ENCODE measurements around the gene SIGLEC11. TPM values are rescaled to one million over a fixed set of nuclear protein-coding genes. Genes with fewer than 3 reads are reported as not detected.

The SIGLEC11 gene
- total and polyA plus RNA-seq, 2 experiments from 2014 or later: not detected

GRCh38 chr19:49910179-49910578 is 50.8 kb downstream of the SIGLEC11 start:
- no peak overlapping the region for H3K27ac Mint-ChIP-seq
- no peak for ATAC-seq
- Histone ChIP-seq H3K27me3 (ENCODE audit: insufficient read depth) (no peaks in the 10 kb centered on the region), H3K79me2 (replicated peaks; ENCODE audit: insufficient read depth) (peaks cover 18% of the 10 kb centered on the region), H3K36me3 (ENCODE audit: insufficient read depth) (peaks cover 9% of the 10 kb centered on the region; the same call in 1 of the 2 replicates), H4K20me1 (replicated peaks; ENCODE audit: insufficient read depth) (peaks cover 55% of the 10 kb centered on the region), H3F3A (replicated peaks; ENCODE audit: low read depth) (peaks cover 18% of the 10 kb centered on the region; the same call in 1 of the 2 replicates), H3K4me3 (no peak overlapping the region), H3K4me2 (no peak overlapping the region), H2AFZ (no peak overlapping the region), H3K4me1 (ENCODE audit: insufficient read depth) (peaks cover 10% of the 10 kb centered on the region), H3K27ac (ENCODE audit: low read depth) (no peak overlapping the region), H3K9me2 (ENCODE audit: insufficient read depth) (no peaks in the 10 kb centered on the region)
- peaks cover 84% of the 10 kb centered on the region for H3K36me3 Mint-ChIP-seq (ENCODE audit: low read depth)
- H3K4me3 Mint-ChIP-seq: no peak overlapping the region
- H3K9me3 Mint-ChIP-seq: no peaks in the 10 kb centered on the region; the same call in 1 of the 3 replicates
- H3K4me1 Mint-ChIP-seq: peaks cover 20% of the 10 kb centered on the region
- DNase-seq (ENCODE audit: low spot score): no peak
- TF ChIP-seq JUNB (IDR thresholded peaks at IDR 0.05; ENCODE audit: unreplicated experiment): no peak
- no peak for TF ChIP-seq STAT1 (IDR thresholded peaks at IDR 0.05; ENCODE audit: unreplicated experiment)
- TF ChIP-seq CREB1 (CRISPR knock-in tag; IDR thresholded peaks at IDR 0.05; ENCODE audit: low read depth): no peak
- TF ChIP-seq POLR2AphosphoS5 (IDR thresholded peaks at IDR 0.05; ENCODE audit: low read depth): no peak
- TF ChIP-seq ZNF331 (CRISPR knock-in tag; IDR thresholded peaks at IDR 0.05; ENCODE audit: low read depth): no peak
- H3K27me3 Mint-ChIP-seq (ENCODE audit: insufficient read depth, low read depth, poor library complexity): peaks cover 26% of the 10 kb centered on the region

GRCh38 chr19:49908480-49909420 is 52.2 kb downstream of the SIGLEC11 start:
- no peak for ATAC-seq
- peaks cover 10% of the 10 kb centered on the region for H3K4me1 ChIP-seq (ENCODE audit: insufficient read depth)

More at GRCh38 chr19:49908480-49909420, 52.2 kb downstream of the SIGLEC11 start:
- no peak overlapping the region for H3K4me2 ChIP-seq
- H3K79me2 ChIP-seq (replicated peaks; ENCODE audit: insufficient read depth): peaks cover 5% of the 10 kb centered on the region; the same call in 1 of the 2 replicates
- no peaks in the 10 kb centered on the region for H3K9me2 ChIP-seq (ENCODE audit: insufficient read depth)
- peaks cover 71% of the 10 kb centered on the region for H3K36me3 Mint-ChIP-seq (ENCODE audit: low read depth)
- H3K27me3 ChIP-seq (ENCODE audit: insufficient read depth): no peaks in the 10 kb centered on the region
- H3K36me3 ChIP-seq (ENCODE audit: insufficient read depth): peaks cover 6% of the 10 kb centered on the region; the same call in 1 of the 2 replicates
- no peak overlapping the region for H3K4me3 ChIP-seq
- no peak for DNase-seq (ENCODE audit: low spot score)
- H3K27ac ChIP-seq (ENCODE audit: low read depth): no peak overlapping the region
- peaks cover 20% of the 10 kb centered on the region for H3K4me1 Mint-ChIP-seq
- H3K9me3 Mint-ChIP-seq: no peaks in the 10 kb centered on the region; the same call in 1 of the 3 replicates
- H4K20me1 ChIP-seq (replicated peaks; ENCODE audit: insufficient read depth): peaks cover 42% of the 10 kb centered on the region
- peaks cover 13% of the 10 kb centered on the region; the same call in 1 of the 2 replicates for H3F3A ChIP-seq (replicated peaks; ENCODE audit: low read depth)
- H3K27me3 Mint-ChIP-seq (ENCODE audit: insufficient read depth, low read depth, poor library complexity): peaks cover 24% of the 10 kb centered on the region
- no peak overlapping the region for H3K4me3 Mint-ChIP-seq
- H2AFZ ChIP-seq: no peak overlapping the region
- no peak for TF ChIP-seq NANOG (IDR thresholded peaks at IDR 0.05; ENCODE audit: borderline replicate concordance)
- TF ChIP-seq REST (IDR thresholded peaks at IDR 0.05; ENCODE audit: unreplicated experiment): no peak
- TF ChIP-seq ZNF114 (CRISPR knock-in tag; IDR thresholded peaks at IDR 0.05): no peak
- TF ChIP-seq CTCF (conservative IDR thresholded peaks at IDR 0.05; ENCODE audit: low read depth in 2 of 2): no peak
- no peak overlapping the region for H3K27ac Mint-ChIP-seq
